Astrocyte of the hippocampus (primary cell): ENCODE measurements around the gene GZMB.
"Not testable (repeated sequence)": the region's sequence is repeated elsewhere in the genome, so short reads cannot be mapped to it uniquely, and the experiment has no call there.

Experiments used
- DNase-seq: peaks from one replicate; pipeline ENCODE4 v3.0.0; 2011; ENCODE audit warnings: low read depth, low spot score

GZMB gene, protein sequence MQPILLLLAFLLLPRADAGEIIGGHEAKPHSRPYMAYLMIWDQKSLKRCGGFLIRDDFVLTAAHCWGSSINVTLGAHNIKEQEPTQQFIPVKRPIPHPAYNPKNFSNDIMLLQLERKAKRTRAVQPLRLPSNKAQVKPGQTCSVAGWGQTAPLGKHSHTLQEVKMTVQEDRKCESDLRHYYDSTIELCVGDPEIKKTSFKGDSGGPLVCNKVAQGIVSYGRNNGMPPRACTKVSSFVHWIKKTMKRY

DNA sequence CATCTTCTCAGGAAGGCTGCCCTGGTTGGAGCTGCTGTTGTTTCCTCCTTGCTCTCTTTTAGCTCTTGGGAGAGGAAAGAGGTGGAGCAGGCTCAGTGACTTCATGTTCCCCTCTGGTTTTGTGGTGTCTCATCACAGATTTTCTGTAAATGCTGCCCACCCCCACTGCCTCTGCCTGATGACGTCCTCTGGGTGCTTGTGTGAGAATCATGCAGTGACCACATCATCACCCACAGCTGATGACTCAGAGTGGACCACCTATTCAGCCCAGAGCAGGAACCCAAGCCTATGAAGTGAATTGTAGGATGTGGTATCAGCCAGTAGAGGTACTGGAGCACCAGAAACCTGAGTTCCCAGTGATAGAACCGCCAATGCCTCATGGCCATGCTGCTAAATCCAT is at the start of gene GZMB:
TSS of gene GZMB (minus strand) at position 33 of the 400 bp plus-strand sequence. CDS start at position 3, 30 bp downstream.
- no peak for DNase-seq

DNA sequence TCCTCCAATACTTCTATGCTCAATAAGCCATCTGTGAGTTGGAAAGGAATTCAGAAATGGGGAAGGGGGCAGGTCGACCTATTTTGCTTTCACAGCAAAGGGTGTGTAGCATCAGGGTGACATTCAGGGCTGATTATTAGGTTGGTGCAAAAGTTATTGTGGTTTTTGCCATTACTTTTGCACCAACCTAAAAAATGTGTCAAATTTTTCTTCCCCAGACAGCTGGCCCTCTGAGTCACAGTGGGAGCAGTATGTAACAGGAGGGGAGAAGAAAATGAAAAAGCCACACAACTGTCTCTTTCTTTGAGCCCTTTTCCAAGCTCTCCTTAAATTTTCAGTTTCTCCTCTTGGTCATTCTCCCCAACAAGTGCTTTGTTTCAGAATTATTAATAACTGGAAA is 47.1 kb upstream of the GZMB start:
- DNase-seq = no peak

DNA sequence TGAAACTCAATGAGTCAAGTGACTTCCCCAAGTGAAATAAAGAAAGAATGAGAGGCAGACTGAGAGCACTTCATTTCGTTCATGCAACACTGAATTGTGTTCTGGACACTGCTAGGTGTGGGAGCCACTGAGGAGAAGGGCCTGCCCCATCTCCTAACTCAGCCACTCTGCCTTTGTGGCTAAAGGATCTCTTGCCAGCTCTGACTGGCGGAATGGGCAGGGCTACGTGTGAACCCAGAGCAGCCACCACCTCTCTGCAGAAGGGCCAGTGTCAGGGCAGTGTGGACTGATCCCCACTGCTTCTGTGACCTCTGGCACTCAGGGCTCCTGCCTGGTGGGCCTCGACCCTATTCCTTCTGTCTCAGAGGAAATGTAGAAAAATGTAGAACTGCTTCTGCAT is 46.5 kb upstream of the GZMB start:
- DNase-seq = no peak

DNA sequence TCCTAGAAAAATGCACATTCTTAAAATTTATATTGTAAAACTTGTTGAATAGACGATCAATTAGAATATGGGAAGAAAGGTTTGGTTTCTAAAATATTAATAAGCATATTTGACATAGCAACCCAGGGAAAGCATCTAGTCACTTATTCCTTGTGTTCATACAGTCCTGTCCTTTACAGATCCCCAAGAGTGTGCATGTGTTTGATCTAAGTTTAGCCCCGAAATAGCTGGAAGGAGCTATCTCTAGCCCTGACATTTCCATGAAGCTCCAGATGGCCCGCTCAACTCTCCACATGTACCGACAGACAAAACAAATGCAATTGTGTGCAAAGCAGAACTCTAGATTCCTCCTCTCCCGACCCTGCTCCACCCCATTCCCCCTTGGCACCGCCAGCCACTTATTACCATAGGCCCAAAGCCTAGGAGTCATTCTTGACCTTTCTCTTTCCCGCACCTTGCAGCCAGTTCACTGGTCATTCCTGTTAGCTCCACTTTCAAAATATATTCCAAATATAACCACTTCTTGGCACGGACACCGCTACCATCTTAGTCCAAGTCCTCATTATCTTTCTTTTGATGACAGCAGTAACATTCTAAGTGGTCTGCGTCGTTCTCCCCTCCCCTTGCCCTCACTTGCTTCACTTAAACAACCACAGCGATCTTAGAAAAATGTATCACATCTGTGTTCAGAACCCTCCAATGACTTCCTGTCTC is 45.4 kb upstream of the GZMB start:
- no peak for DNase-seq

DNA sequence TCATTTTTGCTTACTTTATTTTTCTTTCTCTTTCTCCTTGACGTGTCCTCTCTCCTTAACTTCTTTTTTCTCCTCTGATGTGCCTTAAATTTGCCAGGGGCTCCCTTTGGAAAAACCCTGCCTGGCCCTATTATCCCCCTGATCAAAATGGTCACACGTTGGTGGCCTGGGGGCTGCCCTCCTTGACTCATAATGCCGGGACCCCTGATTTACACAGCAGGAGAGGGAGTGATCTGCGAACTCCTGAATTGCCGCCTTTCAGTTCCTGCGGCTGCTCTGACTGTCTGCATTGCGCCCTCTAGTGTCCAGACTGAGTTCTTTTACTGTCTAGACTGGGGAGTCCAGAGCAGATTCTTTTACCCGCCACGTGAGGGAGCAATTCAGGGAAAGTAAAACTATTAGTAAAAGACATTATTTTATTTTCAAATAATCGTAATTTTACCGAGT is 44.8 kb upstream of the GZMB start:
- DNase-seq = peak; percentile 92

DNA sequence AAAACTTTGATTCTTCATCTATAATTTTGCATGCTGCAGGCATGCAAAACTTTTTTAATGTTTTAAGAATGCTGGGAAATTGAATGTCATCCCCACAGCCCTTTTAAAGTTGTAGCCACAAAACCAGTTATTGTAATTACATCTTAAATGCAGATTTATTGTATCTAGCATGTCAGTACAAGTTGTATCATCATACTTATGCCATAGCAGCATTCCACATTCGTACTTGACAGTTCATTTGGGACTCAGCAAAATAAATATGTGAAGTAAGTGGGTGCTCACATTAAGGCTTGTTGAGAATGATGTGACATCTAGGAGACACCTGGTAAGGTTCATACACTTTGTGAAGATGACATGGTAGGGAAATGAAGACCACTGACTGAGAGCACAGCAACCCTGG is 44.0 kb upstream of the GZMB start:
- DNase-seq = no peak

DNA sequence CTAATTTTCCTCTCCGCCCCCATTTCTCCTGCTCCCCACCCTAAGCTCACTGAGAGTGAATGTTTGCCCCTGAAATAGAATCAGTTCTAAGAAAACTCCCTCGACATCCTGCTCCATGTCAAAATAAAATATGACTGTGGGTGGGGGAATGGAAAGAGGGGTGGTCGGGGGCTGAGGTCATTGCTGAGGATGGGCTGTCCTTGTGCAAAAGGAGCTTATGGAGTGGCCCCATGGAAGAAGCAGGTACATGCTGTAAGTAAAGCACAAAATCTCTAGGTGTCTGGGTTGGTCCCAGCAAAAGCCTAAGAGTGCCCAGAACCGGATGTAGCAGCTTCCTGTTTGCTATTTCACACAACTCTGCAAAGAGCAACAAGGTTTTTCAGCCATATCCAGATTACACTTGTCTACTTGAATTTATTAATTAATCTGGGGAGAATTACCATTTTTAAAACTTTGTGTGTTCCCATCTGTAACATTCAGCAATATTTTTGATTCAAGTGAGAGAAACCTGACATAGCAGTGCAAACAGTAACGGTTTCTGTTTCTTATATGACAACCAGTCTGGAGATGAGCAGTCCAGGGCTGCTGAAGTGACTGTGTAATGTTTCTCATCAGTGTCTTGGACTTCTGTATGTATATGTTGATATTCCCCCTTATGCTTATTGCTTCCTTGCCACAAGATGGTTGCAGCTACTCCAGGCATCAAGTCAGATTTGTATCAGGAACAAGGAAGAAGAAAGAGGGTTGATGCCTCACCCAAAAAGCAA is 40.4 kb upstream of the GZMB start:
- DNase-seq = no peak

DNA sequence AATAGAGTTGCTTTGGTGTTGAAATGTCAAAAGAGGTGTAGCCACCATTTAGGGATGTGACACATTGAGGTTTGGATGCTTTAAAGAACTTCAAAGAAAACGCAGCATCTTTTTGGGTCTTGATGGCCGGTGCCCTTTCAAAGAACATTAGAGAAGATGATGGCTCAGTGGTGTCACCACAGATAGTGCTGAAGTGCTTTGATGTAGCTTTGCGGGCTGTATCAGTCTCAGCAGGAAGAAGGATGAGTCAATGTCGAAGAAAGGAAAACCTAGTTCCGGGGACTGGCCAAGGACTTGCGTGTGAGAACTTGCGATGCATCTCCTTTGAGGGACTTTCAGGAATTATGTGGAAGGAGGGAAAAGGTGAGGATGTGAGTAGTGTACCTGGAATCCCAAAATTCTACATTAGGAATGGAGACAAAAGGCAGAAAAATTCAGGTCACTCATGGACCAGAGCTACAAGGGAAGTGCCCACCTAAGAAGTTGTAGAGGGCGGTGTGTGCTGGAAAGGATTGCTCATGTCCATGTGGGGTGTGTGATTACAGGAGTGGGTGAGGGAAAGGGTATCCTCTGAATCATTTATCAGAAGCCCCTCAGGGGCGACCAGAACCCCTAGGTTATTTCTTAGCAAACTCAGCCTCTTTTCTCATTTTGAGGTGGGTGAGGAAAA is 39.7 kb upstream of the GZMB start:
- DNase-seq = no peak

DNA sequence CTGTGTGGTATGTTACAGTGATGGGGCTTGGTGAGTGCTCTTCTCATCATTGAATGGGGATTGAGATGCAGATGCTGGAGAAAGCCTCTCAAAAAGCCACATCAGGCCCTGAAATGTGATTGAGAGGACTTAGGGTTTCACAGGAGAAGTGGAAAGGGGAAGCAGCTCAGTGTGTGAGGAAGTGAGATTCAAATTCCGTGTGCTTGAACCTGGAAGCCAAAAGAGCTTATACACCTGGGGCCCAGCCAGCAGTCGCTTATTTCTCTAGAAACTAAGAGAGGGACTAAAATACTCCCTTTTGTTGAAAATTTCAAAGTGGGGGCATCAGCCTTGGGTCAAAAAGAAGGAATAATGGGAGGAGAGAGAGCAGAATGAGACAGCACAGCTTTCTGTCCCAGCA is 39.1 kb upstream of the GZMB start:
- no peak for DNase-seq

DNA sequence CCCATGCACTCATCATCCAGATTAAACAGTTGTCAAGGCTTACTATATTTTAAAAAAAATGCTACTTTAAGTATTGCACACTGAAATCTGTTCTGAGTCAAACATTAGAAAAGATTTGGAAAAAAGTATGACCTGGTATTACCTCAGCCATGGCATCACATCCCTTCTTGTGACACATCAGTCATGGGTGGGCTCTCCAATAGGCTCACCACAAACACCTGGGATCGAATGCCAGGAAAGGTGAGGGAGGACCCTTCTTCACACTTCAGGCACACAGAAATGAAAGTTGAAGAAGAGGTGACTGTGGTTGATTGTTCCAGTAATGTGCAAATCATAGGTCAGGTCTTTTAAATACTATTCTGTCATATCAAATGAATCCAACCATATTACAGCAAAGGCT is 36.6 kb upstream of the GZMB start:
- DNase-seq = no peak

DNA sequence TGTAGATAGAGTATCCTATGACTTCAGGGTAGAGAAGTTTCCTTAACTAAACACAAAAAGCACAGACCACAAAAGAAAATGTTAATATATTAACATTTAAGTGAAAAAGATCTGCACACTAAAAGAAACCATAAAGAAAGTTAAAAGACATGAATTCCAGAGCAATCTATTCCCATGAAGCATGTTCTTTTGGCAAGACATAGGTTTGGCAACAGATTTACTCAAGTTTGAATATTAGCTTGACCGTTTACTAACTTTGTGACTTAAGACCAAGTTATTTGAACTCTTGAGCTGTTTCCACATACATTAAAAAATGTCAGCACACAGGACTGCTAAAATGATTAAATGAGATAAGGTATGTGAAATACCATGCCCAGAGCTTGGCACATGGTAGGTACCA is 35.7 kb upstream of the GZMB start:
- DNase-seq = no peak

DNA sequence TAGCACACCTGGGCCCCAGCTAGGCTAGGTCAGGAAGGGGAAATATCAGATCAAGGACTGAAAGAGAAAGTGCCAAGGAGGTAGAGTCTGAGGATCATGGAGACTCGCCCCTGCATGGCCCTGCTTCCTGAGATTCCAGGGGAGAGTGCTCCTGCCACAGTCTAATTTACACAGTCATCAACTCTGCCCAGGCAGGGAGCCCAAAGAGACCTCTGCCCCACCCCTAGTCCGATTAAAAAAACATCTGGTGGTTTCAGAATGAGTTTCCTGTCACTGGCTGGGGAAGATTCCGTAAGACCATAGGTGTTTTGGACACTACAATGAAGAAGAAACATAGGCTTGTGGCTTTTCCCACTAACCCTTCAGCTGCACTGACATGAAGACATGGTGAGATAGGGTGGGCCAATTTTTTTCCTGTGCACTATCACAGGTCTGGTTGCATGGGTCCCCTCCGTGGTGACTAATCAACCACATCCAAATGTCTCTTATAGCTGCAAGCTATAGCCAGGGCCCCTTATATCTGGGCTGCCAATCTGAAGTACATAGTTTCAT is 31.5 kb upstream of the GZMB start:
- no peak for DNase-seq

DNA sequence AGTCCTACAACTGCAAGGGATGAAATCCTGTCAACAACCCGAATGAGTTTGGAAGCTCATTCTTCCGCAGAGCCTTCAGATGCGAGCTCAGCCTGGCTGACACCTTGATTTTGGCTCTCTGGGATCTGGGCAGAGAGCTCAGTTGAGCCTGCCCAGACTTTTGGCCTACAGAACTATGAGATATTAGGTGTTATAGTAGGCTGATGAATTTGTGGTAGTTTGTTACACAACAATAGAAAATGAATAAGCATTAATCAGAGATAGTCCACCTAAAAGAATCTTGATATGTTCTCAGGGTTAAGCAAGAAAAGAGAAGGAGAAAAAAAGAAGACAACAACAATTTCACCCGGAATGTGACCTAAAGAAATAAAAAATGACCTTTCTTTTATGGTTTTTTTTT is 30.4 kb upstream of the GZMB start:
- no peak for DNase-seq

DNA sequence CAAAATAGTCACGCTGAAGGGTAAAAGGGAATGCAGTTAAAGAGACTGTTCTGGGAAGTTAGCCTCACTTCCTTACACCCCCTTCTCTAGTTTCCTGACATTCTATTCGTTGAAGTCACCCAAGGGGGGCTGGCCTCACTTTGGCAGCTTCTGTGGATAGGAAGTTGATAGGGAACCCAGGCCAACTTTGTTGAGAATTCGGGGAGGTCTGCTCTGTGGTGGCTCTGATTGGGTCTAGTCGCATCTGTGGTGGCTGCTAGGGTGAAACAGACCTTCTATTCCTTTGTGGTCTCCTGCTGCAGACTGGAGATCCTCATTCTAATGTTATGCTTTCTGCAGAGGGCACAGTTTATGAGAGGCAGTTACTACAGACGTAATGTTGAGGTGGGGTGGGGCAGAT is 28.8 kb upstream of the GZMB start:
- DNase-seq = no peak

DNA sequence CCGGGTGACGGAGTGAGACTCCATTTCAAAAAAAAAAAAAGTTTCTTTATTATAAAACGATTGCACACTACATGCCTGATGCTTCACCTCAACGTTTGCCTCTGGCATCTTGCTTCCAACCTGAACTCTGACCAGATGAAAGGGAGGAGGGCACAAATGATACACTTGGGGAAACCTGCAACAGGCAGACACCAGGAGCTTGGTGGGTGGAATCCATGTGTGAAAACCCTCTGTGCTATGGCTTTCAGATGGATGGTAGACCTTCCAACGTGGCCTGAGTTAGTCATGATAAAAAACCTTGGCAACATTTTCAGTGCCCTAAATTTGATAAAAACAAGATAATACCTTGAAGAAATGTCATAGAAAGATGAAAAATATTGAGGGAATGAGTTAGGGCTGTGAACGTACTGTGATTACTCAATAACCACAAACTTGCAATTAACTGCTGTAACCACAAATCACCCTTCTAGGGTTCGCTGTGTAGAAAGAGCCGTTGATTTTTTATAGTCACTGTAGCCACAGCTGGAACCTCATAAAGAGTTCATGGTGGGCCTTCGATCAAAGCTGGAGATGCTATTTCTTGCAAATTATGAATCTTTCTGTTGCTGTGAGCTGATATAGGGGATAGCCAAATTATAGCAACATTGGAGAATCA is 26.1 kb upstream of the GZMB start:
- no peak for DNase-seq

DNA sequence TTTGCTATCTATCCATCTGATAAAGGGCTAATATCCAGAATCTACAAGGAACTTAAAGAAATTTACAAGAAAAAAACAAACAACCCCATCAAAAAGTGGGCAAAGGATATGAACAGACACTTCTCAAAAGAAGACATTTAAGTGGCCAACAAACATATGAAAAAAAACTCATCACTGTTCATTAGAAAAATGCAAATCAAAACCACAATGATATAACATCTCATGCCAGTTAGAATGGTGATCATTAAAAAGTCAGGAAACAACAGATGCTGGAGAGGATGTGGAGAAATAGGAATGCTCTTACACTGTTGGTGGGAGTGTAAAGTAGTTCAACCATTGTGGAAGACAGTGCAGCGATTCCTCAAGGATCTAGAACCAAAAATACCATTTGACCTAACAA is 14.4 kb upstream of the GZMB start:
- not testable (repeated sequence) for DNase-seq

DNA sequence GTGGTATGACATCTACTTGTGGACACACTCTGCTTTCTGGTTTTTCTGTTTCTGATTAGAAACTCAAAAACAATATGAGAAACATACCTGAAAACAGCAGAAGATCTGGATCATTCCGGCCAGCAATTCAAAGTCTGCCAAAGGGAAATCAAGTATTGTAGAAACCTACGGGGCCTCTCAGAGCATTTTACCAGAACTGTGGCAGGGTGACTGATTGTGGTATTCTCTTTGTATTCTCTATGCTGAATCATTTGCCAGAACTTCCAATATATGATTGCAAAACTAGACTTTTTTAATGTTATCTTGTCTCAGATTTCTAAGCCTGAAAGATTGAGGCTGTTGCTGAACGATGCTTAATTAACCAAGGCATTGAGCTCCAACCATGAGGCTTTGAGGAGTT is 5.9 kb upstream of the GZMB start:
- no peak for DNase-seq

DNA sequence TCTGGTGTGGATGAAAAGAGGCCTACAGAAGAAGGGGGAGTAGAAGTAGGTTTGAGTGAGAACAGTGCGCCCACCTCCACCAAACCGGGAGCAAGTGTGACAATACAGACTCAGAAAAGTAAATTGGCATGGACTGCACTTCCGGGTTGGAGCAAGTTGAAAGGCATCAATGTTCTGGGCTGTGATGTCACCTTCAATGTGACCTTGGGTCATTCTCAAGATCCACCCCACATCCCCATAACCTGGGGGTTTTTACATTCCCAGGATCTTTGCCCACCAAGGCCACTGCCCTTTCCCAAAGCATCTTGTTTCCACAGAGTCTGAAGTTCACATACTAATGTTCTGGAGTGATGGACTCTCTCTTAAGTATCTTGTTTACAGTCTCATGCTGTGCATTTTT is 5.3 kb upstream of the GZMB start:
- no peak for DNase-seq

DNA sequence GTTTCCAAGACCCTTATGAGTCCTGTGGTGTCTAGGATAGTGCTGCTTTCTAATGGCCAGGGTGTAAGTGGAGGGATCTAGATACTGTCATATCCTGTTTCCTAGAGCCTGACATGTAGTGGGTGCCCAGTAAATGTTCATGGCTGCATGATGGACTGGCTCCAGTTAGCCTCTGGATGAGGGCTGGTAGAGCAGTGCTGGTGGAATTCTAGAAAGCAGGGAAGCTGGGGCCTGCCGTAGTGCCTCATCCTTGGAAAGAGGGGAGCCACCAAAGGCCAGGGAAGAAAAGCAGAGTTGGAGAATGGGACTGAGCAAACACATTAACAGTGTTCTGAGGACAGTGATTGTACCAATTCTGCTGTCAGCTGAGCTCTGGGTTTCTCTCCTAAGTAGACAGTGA is 637 bp downstream of the GZMB start:
- no peak for DNase-seq

DNA sequence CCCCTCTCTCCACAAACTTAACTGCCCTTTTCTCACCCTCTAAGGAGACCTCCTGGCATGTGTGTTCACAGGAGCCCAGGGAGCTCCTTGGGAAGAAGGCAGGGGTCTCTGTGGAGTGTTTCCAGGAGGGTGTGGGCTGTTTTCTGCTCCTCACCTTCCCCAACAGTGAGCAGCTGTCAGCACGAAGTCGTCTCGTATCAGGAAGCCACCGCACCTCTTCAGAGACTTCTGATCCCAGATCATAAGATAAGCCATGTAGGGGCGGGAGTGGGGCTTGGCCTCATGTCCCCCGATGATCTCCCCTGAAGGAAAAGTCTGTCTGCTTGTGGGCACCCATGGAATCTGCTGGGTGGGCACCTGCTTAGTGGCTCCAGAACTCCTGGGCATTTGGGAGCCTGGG is 1.2 kb downstream of the GZMB start:
- no peak for DNase-seq

DNA sequence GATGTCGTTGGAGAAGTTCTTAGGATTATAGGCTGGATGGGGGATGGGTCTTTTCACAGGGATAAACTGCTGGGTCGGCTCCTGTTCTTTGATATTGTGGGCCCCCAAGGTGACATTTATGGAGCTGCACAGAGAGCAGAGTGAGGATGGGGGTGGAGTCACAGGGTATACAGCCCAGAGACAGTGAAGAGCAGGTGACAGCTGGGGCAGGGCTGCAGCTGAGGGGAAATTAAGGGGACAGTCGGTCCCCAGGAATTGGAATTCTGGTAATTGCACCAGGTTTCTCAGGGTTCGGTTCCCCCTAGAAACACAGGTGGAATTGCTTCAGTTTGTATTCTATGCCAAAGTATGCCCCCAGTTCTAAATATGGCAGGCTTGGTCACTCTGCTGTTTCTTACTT is 1.7 kb downstream of the GZMB start:
- no peak for DNase-seq
